ENCODE results near the gene LCOR.

LCOR gene

DNA sequence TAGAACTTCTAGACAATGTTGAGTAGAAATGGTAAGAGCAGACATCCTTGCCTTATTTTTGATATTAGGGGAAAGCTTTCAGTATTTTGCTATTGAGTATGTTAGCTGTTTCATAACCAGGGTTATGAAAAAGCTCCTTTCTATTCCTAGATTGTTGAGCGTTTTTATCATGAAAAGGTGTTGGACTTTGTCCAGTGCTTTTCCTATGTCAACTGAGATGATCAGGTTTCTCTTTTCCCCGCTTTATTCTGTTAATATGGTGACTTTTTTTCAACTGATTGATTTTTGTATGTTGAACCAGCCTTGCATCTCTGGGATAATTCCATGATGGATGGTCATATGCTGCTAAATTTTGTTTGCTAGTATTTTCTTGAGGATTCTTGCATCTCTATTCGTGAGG is 58.5 kb downstream of the LCOR start:
- no peak for DNase-seq (ENCODE audit: low spot score)

GRCh38 chr10:96891840-96892239 is 59.7 kb downstream of the LCOR start:
- no peak for DNase-seq (ENCODE audit: low spot score)

DNA sequence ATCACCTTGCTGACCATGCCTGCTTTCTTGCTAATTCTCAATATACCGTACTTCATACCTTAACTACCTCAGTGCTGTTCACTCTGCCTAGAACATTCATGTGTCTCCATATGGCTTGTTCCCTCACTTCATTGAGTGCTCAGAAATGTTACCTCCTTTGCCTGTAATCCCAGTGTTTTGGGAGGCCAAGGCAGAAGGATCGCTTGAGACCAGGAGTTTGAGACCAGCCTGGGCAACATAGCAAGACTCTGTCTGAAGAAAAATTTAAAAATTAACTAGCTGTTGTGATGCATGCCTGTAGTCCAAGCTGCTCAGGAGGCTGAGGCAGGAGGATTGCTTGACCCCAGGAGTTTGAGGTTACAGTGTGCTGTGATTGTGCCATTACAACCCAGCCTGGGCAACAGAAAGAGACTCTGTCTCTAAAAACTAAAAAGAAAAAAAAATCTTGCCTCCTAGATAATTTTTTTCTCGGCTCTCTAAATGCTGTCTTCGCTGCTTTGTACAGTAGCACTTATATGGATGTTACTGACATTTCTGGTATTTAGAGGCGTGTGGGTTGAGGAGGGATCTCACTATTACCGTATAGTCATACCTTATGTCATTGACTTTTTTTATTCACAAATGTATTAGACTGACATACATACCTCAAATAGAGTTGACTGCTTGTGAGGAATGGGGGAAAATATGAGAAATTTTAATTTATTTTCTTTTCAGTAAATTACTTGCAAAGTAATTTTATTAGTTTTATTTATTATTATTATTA is 63.7 kb downstream of the LCOR start:
- no peak for DNase-seq (ENCODE audit: low spot score)

GRCh38 chr10:96896884-96897589 is 64.9 kb downstream of the LCOR start:
- no peak for DNase-seq (ENCODE audit: low spot score)

DNA sequence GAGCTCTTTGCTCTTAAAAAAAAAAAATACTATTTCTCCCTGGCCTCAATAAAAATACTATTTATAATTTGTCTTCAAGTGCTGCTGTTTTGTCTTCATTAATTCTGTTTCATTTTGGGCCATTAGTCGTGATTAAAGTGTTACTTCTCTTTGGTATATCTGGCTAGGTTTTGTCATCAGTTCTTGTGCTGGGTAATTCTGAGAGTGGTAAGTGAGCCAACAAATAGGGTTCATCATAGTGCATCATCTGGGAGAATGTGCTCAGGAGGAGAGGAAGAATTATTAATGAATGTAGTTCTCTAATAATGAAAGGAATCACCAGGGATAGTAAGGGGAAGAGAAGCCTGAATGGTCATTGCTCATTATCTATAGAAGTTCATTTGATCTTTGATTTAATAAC is 70.0 kb downstream of the LCOR start:
- no peak for DNase-seq (ENCODE audit: low spot score)

- no peak for DNase-seq (ENCODE audit: low spot score)
Measured at GRCh38 chr10:96902731-96903358, 70.7 kb downstream of the LCOR start.

DNA sequence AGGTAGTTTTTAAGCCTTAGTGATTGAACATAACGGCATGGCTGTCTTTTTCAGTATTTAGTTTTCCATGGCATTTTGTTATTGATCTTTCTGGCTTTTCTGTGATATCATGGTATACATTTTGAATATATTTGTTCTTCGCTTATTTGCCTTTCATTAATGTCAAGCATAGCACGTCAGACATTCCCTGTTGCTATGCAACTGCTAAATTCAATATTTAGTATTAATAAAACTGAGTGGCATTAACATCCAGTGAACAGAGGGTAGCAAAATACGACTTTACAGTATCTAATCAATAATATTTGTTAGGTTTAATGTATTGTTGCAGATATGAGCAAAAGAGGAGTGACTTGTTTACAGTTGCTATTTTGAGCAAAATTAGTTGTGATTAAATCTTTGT is 72.5 kb downstream of the LCOR start:
- no peak for DNase-seq (ENCODE audit: low spot score)

DNA sequence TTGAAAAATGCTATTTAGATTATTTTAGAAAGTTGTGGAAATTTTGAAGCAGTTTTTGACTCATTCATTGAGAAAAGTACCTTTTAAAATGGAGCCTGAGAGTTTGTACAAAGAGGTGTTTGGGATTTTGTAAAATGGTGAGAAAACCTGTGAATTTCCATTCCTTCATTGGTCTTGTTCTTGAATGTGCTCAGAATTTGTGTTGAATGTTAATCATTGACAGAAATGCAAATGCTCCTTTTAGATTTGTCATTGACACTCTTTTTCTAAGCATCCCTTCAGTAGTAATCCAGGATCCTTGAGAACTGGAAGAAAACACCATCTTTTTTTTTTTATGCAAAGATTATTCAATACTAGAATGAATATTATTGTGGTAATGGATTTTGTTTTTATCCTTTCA is 74.8 kb downstream of the LCOR start:
- DNase-seq (ENCODE audit: low spot score), result no peak

DNA sequence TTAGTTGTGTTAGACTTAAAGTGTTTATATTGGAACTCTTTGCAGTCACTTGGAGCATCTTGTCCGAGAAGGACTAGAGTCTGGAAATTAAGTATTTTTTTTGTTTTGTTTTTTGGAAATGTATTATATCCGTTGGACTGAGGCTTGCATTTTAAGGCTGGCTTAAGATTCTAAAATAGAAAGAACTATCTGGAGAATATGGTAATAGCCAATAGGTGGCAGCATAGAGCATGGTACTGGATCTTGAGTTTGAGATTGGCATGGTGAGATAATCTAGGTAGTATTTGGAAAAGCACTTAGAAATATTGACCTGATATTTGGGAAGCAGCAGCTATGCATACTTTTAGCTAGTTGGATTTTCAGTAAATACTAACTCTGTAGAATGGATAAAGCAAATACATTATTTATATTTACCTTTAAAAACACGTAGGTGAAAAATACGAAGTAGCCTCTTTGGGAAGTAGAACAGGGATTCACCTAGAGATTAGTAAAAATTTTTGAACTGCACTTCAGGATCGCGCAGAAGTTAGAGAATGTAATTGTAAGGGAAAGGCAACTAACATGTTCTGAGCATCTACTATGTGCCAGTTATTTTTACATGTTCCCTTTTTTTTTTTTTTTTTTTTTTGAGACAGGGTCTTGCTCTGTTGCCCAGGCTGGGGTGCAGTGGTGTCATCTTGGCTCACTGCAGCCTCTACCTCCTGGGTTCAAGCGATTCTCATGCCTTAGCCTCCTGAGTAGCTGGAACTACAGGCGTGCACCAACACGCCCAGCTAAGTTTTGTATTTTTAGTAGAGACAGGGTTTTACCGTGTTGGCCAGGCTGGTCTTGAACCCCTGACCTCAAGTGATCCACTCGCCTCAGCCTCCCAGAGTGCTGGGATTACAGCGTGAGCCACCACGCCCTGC is 78.6 kb downstream of the LCOR start:
- DNase-seq (ENCODE audit: low spot score), result peak; percentile 37

- no peak for DNase-seq (ENCODE audit: low spot score)
Measured at GRCh38 chr10:96912405-96912804, 80.3 kb downstream of the LCOR start.

- no peak for DNase-seq (ENCODE audit: low spot score)
Measured at GRCh38 chr10:96913906-96914305, 81.8 kb downstream of the LCOR start.

- no peak for DNase-seq (ENCODE audit: low spot score)
Measured at GRCh38 chr10:96917628-96918027, 85.5 kb downstream of the LCOR start.

- DNase-seq (ENCODE audit: low spot score), result no peak
Measured at GRCh38 chr10:96918214-96919002, 86.3 kb downstream of the LCOR start.

DNA sequence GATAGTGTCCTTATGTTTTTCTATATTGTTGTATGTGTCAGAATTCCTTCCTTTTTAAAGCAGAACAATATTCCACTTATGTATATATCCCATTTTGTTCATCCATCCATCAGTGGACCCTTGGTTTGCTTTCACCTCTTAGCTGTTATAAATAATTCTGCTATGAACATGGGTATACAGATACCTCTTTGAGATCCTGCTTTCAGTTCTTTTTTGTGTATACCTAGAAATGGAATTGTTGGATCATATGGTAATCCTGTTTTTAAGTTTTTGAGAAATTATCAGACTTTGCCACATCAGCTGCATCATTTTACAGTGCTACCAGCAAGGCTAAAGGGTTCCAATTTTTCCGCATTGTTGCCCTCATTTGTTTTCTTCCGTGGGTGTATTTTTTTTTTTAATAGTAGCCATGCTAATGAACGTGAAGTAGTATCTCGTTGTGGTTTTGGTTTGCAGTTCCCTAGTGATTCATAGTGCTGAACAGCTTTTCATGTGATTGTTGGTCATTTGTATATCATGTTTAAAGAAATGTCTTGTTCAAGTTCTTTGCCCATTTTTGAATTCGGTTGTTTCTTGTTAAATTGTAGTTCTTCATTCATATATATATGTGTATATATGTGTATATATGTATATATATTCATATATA is 87.8 kb downstream of the LCOR start:
- DNase-seq (ENCODE audit: low spot score), result no peak

- no peak for DNase-seq (ENCODE audit: low spot score)
Measured at GRCh38 chr10:96921655-96922054, 89.6 kb downstream of the LCOR start.

- no peak for DNase-seq (ENCODE audit: low spot score)
Measured at GRCh38 chr10:96922978-96923948, 91.2 kb downstream of the LCOR start.

DNA sequence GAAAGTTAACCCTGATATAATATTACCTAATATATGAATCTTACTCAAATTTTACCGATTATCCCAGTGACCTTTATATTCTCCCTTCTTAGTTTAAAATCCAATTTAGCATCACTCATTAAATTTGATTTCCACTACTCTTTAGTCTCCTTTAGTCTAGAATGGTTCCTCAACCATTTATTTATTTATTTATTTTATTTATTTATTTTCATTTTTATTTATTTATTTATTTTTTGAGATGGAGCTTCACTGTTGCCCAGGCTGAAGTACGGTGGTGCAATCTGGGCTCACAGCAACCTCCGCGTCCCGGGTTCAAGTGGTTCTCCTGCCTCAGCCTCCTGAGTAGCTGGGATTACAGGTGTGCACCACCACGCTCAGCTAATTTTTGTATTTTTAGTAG is 92.8 kb downstream of the LCOR start:
- no peak for DNase-seq (ENCODE audit: low spot score)

DNA sequence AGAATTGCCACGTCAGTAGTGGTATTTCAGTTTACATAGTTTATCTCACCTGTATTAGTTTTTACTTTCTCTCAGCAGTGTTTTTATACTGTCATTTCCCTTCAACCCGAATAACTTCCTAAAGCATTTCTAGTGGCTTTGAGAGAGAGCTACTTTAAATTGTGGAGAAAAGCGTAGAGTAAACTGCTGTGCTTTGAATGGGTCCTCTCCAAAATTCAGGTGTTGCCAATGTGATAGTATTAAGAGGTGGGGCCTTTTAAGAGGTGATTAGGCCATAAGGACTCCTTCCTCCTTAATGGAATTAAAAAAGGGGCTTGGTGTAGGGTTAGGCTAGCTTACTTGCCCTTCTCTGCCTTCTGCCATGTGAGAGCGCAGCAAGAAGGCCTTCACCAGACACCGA is 98.4 kb downstream of the LCOR start:
- DNase-seq (ENCODE audit: low spot score), result no peak

GRCh38 chr10:96935148-96935547 is 103.0 kb downstream of the LCOR start:
- no peak for DNase-seq (ENCODE audit: low spot score)

DNA sequence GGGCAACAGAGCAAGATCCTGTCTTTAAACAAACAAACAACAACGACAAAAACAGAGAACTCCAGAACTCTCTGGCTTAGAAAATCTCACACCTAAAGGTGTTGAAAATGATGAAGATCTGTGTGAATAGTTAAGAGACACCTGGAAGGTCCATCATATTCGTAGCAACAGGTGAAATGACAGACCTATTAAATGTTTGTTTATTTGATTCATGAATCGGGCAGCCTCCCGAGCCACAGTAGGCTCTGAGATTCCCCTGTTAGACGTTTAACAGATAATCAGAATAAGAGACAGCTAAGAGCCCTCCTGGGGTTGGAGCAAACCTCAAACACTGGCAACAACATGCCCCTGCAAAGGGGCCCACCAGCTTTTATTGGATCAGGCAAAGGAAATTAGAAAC is 103.7 kb downstream of the LCOR start:
- no peak for DNase-seq (ENCODE audit: low spot score)

Data from D341Med (cell line).